SK-N-SH treated with all-trans-retinoic acid at 6 μM for 48 hours (cell line): ENCODE measurements around the gene ZBED4.

ENCODE experiments used
- CREB5 ChIP-seq: fragments of 250-450 bp; sonication (Bioruptor Pico); IDR thresholded peaks from 2 replicates; pipeline ENCODE4 v1.5.1; 2020; ENCODE audit warnings: low read depth, mild to moderate bottlenecking, moderate library complexity
- PATZ1 ChIP-seq: fragments of 250-450 bp; sonication (Bioruptor Pico); IDR thresholded peaks from 2 replicates; pipeline ENCODE4 v1.8.0; 2020; ENCODE audit warnings: mild to moderate bottlenecking, moderate library complexity, borderline replicate concordance
- ZC3H10 ChIP-seq: fragments of 250-450 bp; sonication (Bioruptor Pico); IDR thresholded peaks from 2 replicates; pipeline ENCODE4 v1.5.1; 2021; ENCODE audit warnings: mild to moderate bottlenecking, moderate library complexity

DNA sequence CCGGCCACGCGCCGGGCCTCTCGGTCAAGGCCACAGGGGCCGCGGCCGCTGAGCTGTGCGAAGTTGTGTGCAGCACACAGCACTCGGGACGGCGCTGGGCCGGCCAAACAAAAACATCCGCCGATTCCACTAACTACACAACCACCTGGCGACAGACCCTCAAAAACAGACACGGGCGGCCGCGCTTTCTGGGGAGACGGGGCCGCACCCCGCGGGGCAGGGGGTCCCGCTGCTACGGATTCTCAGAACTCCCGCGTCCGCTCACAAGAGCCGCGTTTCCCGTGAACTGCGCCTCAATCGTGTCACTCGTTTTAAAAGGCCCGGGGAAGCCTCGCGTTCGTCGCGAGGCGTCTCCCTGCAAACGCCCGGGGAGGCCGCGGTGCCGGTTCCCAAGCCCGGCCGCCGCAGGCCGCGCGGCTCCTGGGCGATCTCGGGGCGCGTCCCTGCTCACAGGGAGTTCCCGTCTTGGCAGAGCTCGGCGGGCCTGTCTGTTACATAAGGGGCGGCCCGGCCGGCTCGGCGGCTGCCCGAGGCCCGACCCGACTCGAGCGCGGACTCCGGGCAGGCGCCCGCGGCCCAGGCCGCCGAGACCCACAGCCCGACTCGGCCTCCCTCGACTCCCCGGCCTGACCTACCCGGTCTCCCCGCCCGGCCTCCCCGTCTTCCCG, 26.9 kb upstream of the ZBED4 start:
- TF ChIP-seq PATZ1 (CRISPR knock-in tag) = no peak
- no peak for TF ChIP-seq CREB5
- TF ChIP-seq ZC3H10 (CRISPR knock-in tag) = no peak
